Chondrocyte (in vitro differentiated cells): Measurements from ENCODE around the gene FATE1. TPM values are rescaled to one million over a fixed set of nuclear protein-coding genes. Genes with fewer than 3 reads are reported as not detected.

Experiments
- DNase-seq: peaks from one replicate; pipeline ENCODE4 v3.0.0; 2021; ENCODE audit warnings: mixed read lengths, low spot score
- H3K27ac Mint-ChIP-seq: one replicate; pipeline ENCODE4 v1.8.0; 2021; ENCODE audit warnings: mild to moderate bottlenecking, moderate library complexity, mixed read lengths; ENCODE audit not compliant: unreplicated experiment
- H3K27me3 Mint-ChIP-seq: 2 replicates; pipeline ENCODE4 v1.8.0; 2021; ENCODE audit warnings: low read depth, mixed read lengths
- H3K36me3 Mint-ChIP-seq: 2 replicates; pipeline ENCODE4 v1.8.0; 2021; ENCODE audit warnings: low read depth, mixed read lengths
- H3K4me1 Mint-ChIP-seq: 2 replicates; pipeline ENCODE4 v1.8.0; 2021; ENCODE audit warnings: low read depth, mild to moderate bottlenecking, mixed read lengths
- H3K4me3 Mint-ChIP-seq: one replicate; pipeline ENCODE4 v1.8.0; 2021; ENCODE audit warnings: mild to moderate bottlenecking, moderate library complexity, mixed read lengths; ENCODE audit not compliant: unreplicated experiment
- H3K9me3 Mint-ChIP-seq: 2 replicates; pipeline ENCODE4 v1.8.0; 2021; ENCODE audit warnings: low read depth, mixed read lengths
- CTCF ChIP-seq: fragments of 200-600 bp; sonication (generic); IDR thresholded peaks from 2 replicates; pipeline ENCODE4 v1.5.0; 2021; ENCODE audit warnings: antibody characterized with exemption, mild to moderate bottlenecking, moderate library complexity
- total RNA-seq: library from RNA; stranded (reverse); gene quantifications from 3 replicates; pipeline ENCODE4 v1.2.1, GENCODE V29; 2021

Gene FATE1
- total RNA-seq, 1 donor from 2014 or later = not detected

GRCh38 chrX:151741606-151742005 is 25.8 kb downstream of the FATE1 start:
- DNase-seq = no peak
- H3K36me3 Mint-ChIP-seq = peaks cover 2% of the 10 kb centered on the region
- peaks cover 26% of the 10 kb centered on the region for H3K9me3 Mint-ChIP-seq
- H3K4me3 Mint-ChIP-seq = no peak overlapping the region
- TF ChIP-seq CTCF = no peak
- no peaks in the 10 kb centered on the region for H3K27me3 Mint-ChIP-seq
- H3K27ac Mint-ChIP-seq = no peak overlapping the region
- no peaks in the 10 kb centered on the region for H3K4me1 Mint-ChIP-seq

- H3K9me3 Mint-ChIP-seq = peaks cover 26% of the 10 kb centered on the region
- TF ChIP-seq CTCF = no peak
- H3K27ac Mint-ChIP-seq = no peak overlapping the region
- no peak overlapping the region for H3K4me3 Mint-ChIP-seq
- H3K4me1 Mint-ChIP-seq = no peaks in the 10 kb centered on the region
- DNase-seq = no peak
- peaks cover under 1% of the 10 kb centered on the region for H3K36me3 Mint-ChIP-seq
- no peaks in the 10 kb centered on the region for H3K27me3 Mint-ChIP-seq
Observed at GRCh38 chrX:151742311-151742710, 26.5 kb downstream of the FATE1 start.

GRCh38 chrX:151743651-151744470 is 28.0 kb downstream of the FATE1 start:
- no peak for DNase-seq

GRCh38 chrX:151745651-151746050 is 29.8 kb downstream of the FATE1 start:
- no peaks in the 10 kb centered on the region for H3K4me1 Mint-ChIP-seq
- DNase-seq = no peak
- peaks cover 25% of the 10 kb centered on the region for H3K9me3 Mint-ChIP-seq
- no peak overlapping the region for H3K27ac Mint-ChIP-seq
- no peaks in the 10 kb centered on the region for H3K36me3 Mint-ChIP-seq
- no peak for TF ChIP-seq CTCF
- no peak overlapping the region for H3K4me3 Mint-ChIP-seq
- peaks cover 2% of the 10 kb centered on the region for H3K27me3 Mint-ChIP-seq

More at GRCh38 chrX:151743651-151744470, 28.0 kb downstream of the FATE1 start:
- Mint-ChIP-seq H3K4me1 (no peaks in the 10 kb centered on the region), H3K27me3 (no peaks in the 10 kb centered on the region), H3K27ac (no peak overlapping the region), H3K4me3 (no peak overlapping the region), H3K36me3 (no peaks in the 10 kb centered on the region), H3K9me3 (peaks cover 26% of the 10 kb centered on the region)
- no peak for TF ChIP-seq CTCF

GRCh38 chrX:151746502-151746901 is 30.7 kb downstream of the FATE1 start:
- no peak for DNase-seq
- H3K4me1 Mint-ChIP-seq = no peaks in the 10 kb centered on the region
- H3K4me3 Mint-ChIP-seq = no peak overlapping the region
- H3K9me3 Mint-ChIP-seq = peaks cover 27% of the 10 kb centered on the region
- peaks cover 2% of the 10 kb centered on the region for H3K27me3 Mint-ChIP-seq
- H3K36me3 Mint-ChIP-seq = no peaks in the 10 kb centered on the region
- TF ChIP-seq CTCF = no peak
- H3K27ac Mint-ChIP-seq = no peak overlapping the region
